SK-N-SH (cell line): ENCODE data around the gene ASIC2.

Experiments
- CHD2 ChIP-seq: fragments of 150-350 bp; IDR thresholded peaks from 2 replicates; pipeline ENCODE4 v1.6.1; 2018; ENCODE audit warnings: low read length; ENCODE audit not compliant: partially characterized antibody
- FOSL2 ChIP-seq: IDR thresholded peaks from 2 replicates; pipeline ENCODE4 v1.4.0; 2012; ENCODE audit warnings: low read depth, mild to moderate bottlenecking, moderate library complexity, borderline replicate concordance
- JUND ChIP-seq: IDR thresholded peaks from 2 replicates; pipeline ENCODE4 v1.4.0; 2012
- NFIC ChIP-seq: IDR thresholded peaks from 2 replicates; pipeline ENCODE4 v1.4.0; 2012; ENCODE audit warnings: borderline replicate concordance
- POLR2AphosphoS5 ChIP-seq: IDR thresholded peaks from 2 replicates; pipeline ENCODE4 v1.6.1; 2012; ENCODE audit warnings: low read depth, low read length
- RAD21 ChIP-seq: IDR thresholded peaks from 2 replicates; pipeline ENCODE4 v1.6.1; 2012; ENCODE audit warnings: mild to moderate bottlenecking, low read length
- TAF1 ChIP-seq: IDR thresholded peaks from 2 replicates; pipeline ENCODE4 v1.6.1; 2012; ENCODE audit warnings: low read depth, mild to moderate bottlenecking, low read length, moderate library complexity, borderline replicate concordance
- YY1 ChIP-seq: IDR thresholded peaks from 2 replicates; pipeline ENCODE4 v1.4.0; 2012; ENCODE audit warnings: low read depth, mild to moderate bottlenecking
- TF ChIP-seq, protein P1 (sequence below): fragments of 200-600 bp; sonication (generic); IDR thresholded peaks from 2 replicates; pipeline ENCODE4 v1.6.1; 2017; ENCODE audit warnings: antibody characterized with exemption, mild to moderate bottlenecking, moderate library complexity
- TF ChIP-seq, protein P2 (sequence below): IDR thresholded peaks from 2 replicates; pipeline ENCODE4 v1.4.0; 2012; ENCODE audit warnings: low read depth, borderline replicate concordance
- TF ChIP-seq, protein P3 (sequence below): IDR thresholded peaks from 2 replicates; pipeline ENCODE4; 2012
- TF ChIP-seq, protein P4 (sequence below): fragments of 150-350 bp; IDR thresholded peaks from 2 replicates; pipeline ENCODE4 v1.6.1; 2017; ENCODE audit warnings: antibody characterized with exemption, low read length, low read depth, borderline replicate concordance

DNA sequence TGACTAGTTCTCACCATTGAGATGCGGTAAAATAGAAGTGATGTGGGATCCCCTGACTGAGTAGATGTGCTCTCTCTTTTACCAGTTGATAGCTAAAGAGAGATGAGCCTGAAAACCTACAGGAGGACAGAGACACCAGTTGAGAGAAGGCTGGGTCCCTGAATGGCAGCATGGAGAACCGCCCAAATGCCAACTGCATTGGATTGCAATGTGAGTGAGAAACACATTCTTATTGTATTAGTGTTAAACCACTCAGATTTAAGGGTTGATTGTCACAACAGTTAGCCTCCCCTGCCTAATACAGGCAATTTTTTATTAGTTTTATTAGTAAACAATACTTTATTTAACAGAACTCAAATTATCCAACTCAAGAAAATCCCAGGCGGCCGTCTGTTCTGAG, 240.2 kb downstream of the ASIC2 start:
- TF ChIP-seq, protein P1, sequence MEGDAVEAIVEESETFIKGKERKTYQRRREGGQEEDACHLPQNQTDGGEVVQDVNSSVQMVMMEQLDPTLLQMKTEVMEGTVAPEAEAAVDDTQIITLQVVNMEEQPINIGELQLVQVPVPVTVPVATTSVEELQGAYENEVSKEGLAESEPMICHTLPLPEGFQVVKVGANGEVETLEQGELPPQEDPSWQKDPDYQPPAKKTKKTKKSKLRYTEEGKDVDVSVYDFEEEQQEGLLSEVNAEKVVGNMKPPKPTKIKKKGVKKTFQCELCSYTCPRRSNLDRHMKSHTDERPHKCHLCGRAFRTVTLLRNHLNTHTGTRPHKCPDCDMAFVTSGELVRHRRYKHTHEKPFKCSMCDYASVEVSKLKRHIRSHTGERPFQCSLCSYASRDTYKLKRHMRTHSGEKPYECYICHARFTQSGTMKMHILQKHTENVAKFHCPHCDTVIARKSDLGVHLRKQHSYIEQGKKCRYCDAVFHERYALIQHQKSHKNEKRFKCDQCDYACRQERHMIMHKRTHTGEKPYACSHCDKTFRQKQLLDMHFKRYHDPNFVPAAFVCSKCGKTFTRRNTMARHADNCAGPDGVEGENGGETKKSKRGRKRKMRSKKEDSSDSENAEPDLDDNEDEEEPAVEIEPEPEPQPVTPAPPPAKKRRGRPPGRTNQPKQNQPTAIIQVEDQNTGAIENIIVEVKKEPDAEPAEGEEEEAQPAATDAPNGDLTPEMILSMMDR: no peak
- TF ChIP-seq NFIC: no peak
- TF ChIP-seq, protein P2, sequence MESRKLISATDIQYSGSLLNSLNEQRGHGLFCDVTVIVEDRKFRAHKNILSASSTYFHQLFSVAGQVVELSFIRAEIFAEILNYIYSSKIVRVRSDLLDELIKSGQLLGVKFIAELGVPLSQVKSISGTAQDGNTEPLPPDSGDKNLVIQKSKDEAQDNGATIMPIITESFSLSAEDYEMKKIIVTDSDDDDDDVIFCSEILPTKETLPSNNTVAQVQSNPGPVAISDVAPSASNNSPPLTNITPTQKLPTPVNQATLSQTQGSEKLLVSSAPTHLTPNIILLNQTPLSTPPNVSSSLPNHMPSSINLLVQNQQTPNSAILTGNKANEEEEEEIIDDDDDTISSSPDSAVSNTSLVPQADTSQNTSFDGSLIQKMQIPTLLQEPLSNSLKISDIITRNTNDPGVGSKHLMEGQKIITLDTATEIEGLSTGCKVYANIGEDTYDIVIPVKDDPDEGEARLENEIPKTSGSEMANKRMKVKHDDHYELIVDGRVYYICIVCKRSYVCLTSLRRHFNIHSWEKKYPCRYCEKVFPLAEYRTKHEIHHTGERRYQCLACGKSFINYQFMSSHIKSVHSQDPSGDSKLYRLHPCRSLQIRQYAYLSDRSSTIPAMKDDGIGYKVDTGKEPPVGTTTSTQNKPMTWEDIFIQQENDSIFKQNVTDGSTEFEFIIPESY: no peak
- no peak for TF ChIP-seq POLR2AphosphoS5
- no peak for TF ChIP-seq JUND
- TF ChIP-seq YY1: no peak
- no peak for TF ChIP-seq FOSL2
- TF ChIP-seq, protein P3, sequence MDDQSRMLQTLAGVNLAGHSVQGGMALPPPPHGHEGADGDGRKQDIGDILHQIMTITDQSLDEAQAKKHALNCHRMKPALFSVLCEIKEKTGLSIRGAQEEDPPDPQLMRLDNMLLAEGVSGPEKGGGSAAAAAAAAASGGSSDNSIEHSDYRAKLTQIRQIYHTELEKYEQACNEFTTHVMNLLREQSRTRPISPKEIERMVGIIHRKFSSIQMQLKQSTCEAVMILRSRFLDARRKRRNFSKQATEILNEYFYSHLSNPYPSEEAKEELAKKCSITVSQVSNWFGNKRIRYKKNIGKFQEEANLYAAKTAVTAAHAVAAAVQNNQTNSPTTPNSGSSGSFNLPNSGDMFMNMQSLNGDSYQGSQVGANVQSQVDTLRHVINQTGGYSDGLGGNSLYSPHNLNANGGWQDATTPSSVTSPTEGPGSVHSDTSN: no peak
- no peak for TF ChIP-seq RAD21
- TF ChIP-seq, protein P4, sequence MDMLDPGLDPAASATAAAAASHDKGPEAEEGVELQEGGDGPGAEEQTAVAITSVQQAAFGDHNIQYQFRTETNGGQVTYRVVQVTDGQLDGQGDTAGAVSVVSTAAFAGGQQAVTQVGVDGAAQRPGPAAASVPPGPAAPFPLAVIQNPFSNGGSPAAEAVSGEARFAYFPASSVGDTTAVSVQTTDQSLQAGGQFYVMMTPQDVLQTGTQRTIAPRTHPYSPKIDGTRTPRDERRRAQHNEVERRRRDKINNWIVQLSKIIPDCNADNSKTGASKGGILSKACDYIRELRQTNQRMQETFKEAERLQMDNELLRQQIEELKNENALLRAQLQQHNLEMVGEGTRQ: no peak
- no peak for TF ChIP-seq TAF1
- TF ChIP-seq CHD2: no peak
